ENCODE results near the gene PRDM16. TPM values are rescaled to one million over a fixed set of nuclear protein-coding genes. Genes with fewer than 3 reads are reported as not detected.

The PRDM16 gene
- total RNA-seq, 1 experiment from 2014 or later, result 0.09 TPM

GRCh38 chr1:3234281-3234680, 165.3 kb downstream of the PRDM16 start:
- Mint-ChIP-seq H3K36me3 (ENCODE audit: insufficient read depth, unreplicated experiment) (no peaks in the 10 kb centered on the region), H3K4me1 (ENCODE audit: low read depth, unreplicated experiment) (no peaks in the 10 kb centered on the region), H3K27ac (ENCODE audit: unreplicated experiment) (no peak overlapping the region), H3K4me3 (ENCODE audit: low read depth, unreplicated experiment) (no peak overlapping the region), H3K9me3 (ENCODE audit: low read depth, unreplicated experiment) (no peaks in the 10 kb centered on the region), H3K27me3 (ENCODE audit: unreplicated experiment) (peaks cover 28% of the 10 kb centered on the region)
- TF ChIP-seq CTCF (IDR thresholded peaks at IDR 0.05; ENCODE audit: unreplicated experiment), result no peak
- intact Hi-C loops (cut with micrococcal nuclease; ENCODE audit: unreplicated experiment), result no loop called here
- no peak for DNase-seq
- no TSS peak for BruUV-seq (replicated peaks)
- CTCF ChIA-PET, result no interaction called here

GRCh38 chr1:3234956-3235355, 166.0 kb downstream of the PRDM16 start:
- no peaks in the 10 kb centered on the region for H3K9me3 Mint-ChIP-seq (ENCODE audit: low read depth, unreplicated experiment)
- DNase-seq, result no peak
- no peaks in the 10 kb centered on the region for H3K4me1 Mint-ChIP-seq (ENCODE audit: low read depth, unreplicated experiment)
- no TSS peak for BruUV-seq (replicated peaks)
- CTCF ChIA-PET, result no interaction called here
- no peak overlapping the region for H3K27ac Mint-ChIP-seq (ENCODE audit: unreplicated experiment)
- intact Hi-C loops (cut with micrococcal nuclease; ENCODE audit: unreplicated experiment), result no loop called here
- H3K36me3 Mint-ChIP-seq (ENCODE audit: insufficient read depth, unreplicated experiment), result no peaks in the 10 kb centered on the region
- H3K27me3 Mint-ChIP-seq (ENCODE audit: unreplicated experiment), result peaks cover 34% of the 10 kb centered on the region
- H3K4me3 Mint-ChIP-seq (ENCODE audit: low read depth, unreplicated experiment), result no peak overlapping the region
- no peak for TF ChIP-seq CTCF (IDR thresholded peaks at IDR 0.05; ENCODE audit: unreplicated experiment)

- no peaks in the 10 kb centered on the region for H3K4me1 Mint-ChIP-seq (ENCODE audit: low read depth, unreplicated experiment)
- no peak overlapping the region for H3K4me3 Mint-ChIP-seq (ENCODE audit: low read depth, unreplicated experiment)
- H3K36me3 Mint-ChIP-seq (ENCODE audit: insufficient read depth, unreplicated experiment), result no peaks in the 10 kb centered on the region
- intact Hi-C loops (cut with micrococcal nuclease; ENCODE audit: unreplicated experiment), result no loop called here
- TF ChIP-seq CTCF (IDR thresholded peaks at IDR 0.05; ENCODE audit: unreplicated experiment), result no peak
- H3K9me3 Mint-ChIP-seq (ENCODE audit: low read depth, unreplicated experiment), result no peaks in the 10 kb centered on the region
- H3K27ac Mint-ChIP-seq (ENCODE audit: unreplicated experiment), result no peak overlapping the region
- H3K27me3 Mint-ChIP-seq (ENCODE audit: unreplicated experiment), result peaks cover 39% of the 10 kb centered on the region
- CTCF ChIA-PET, result no interaction called here
- DNase-seq, result no peak
- no TSS peak for BruUV-seq (replicated peaks)
These were observed 166.5 kb downstream of the PRDM16 start for GRCh38 chr1:3235496-3235895.

GRCh38 chr1:3236361-3236760, 167.4 kb downstream of the PRDM16 start:
- Mint-ChIP-seq H3K9me3 (ENCODE audit: low read depth, unreplicated experiment) (no peaks in the 10 kb centered on the region), H3K4me1 (ENCODE audit: low read depth, unreplicated experiment) (no peaks in the 10 kb centered on the region), H3K4me3 (ENCODE audit: low read depth, unreplicated experiment) (no peak overlapping the region), H3K36me3 (ENCODE audit: insufficient read depth, unreplicated experiment) (no peaks in the 10 kb centered on the region), H3K27me3 (ENCODE audit: unreplicated experiment) (peaks cover 47% of the 10 kb centered on the region), H3K27ac (ENCODE audit: unreplicated experiment) (no peak overlapping the region)
- CTCF ChIA-PET, result no interaction called here
- BruUV-seq (replicated peaks), result no TSS peak
- no peak for TF ChIP-seq CTCF (IDR thresholded peaks at IDR 0.05; ENCODE audit: unreplicated experiment)
- DNase-seq, result no peak
- intact Hi-C loops (cut with micrococcal nuclease; ENCODE audit: unreplicated experiment), result no loop called here

- TF ChIP-seq CTCF (IDR thresholded peaks at IDR 0.05; ENCODE audit: unreplicated experiment), result no peak
- no peak overlapping the region for H3K4me3 Mint-ChIP-seq (ENCODE audit: low read depth, unreplicated experiment)
- H3K4me1 Mint-ChIP-seq (ENCODE audit: low read depth, unreplicated experiment), result no peaks in the 10 kb centered on the region
- peaks cover 51% of the 10 kb centered on the region for H3K27me3 Mint-ChIP-seq (ENCODE audit: unreplicated experiment)
- H3K36me3 Mint-ChIP-seq (ENCODE audit: insufficient read depth, unreplicated experiment), result no peaks in the 10 kb centered on the region
- intact Hi-C loops (cut with micrococcal nuclease; ENCODE audit: unreplicated experiment), result no loop called here
- no peak for DNase-seq
- no peak overlapping the region for H3K27ac Mint-ChIP-seq (ENCODE audit: unreplicated experiment)
- CTCF ChIA-PET, result no interaction called here
- BruUV-seq (replicated peaks), result no TSS peak
- no peaks in the 10 kb centered on the region for H3K9me3 Mint-ChIP-seq (ENCODE audit: low read depth, unreplicated experiment)
These were observed 168.0 kb downstream of the PRDM16 start for GRCh38 chr1:3236955-3237354.
